Chondrocyte (in vitro differentiated cells): ENCODE results near the gene PTPRN2. TPM values are rescaled to one million over a fixed set of nuclear protein-coding genes. Genes with fewer than 3 reads are reported as not detected.
A peak's percentile ranks its signal among the peaks of the same experiment; 100 is the strongest.

Source experiments
- DNase-seq: peaks from one replicate; pipeline ENCODE4 v3.0.0; 2021; ENCODE audit warnings: mixed read lengths, low spot score
- H3K27ac Mint-ChIP-seq: one replicate; pipeline ENCODE4 v1.8.0; 2021; ENCODE audit warnings: mild to moderate bottlenecking, moderate library complexity, mixed read lengths; ENCODE audit not compliant: unreplicated experiment
- H3K27me3 Mint-ChIP-seq: 2 replicates; pipeline ENCODE4 v1.8.0; 2021; ENCODE audit warnings: low read depth, mixed read lengths
- H3K36me3 Mint-ChIP-seq: 2 replicates; pipeline ENCODE4 v1.8.0; 2021; ENCODE audit warnings: low read depth, mixed read lengths
- H3K4me1 Mint-ChIP-seq: 2 replicates; pipeline ENCODE4 v1.8.0; 2021; ENCODE audit warnings: low read depth, mild to moderate bottlenecking, mixed read lengths
- H3K4me3 Mint-ChIP-seq: one replicate; pipeline ENCODE4 v1.8.0; 2021; ENCODE audit warnings: mild to moderate bottlenecking, moderate library complexity, mixed read lengths; ENCODE audit not compliant: unreplicated experiment
- H3K9me3 Mint-ChIP-seq: 2 replicates; pipeline ENCODE4 v1.8.0; 2021; ENCODE audit warnings: low read depth, mixed read lengths
- CTCF ChIP-seq: fragments of 200-600 bp; sonication (generic); IDR thresholded peaks from 2 replicates; pipeline ENCODE4 v1.5.0; 2021; ENCODE audit warnings: antibody characterized with exemption, mild to moderate bottlenecking, moderate library complexity
- total RNA-seq: library from RNA; stranded (reverse); gene quantifications from 3 replicates; pipeline ENCODE4 v1.2.1, GENCODE V29; 2021

Gene PTPRN2
- total RNA-seq, 1 donor from 2014 or later, result 0.30 TPM

GRCh38 chr7:157861031-157861491, 726.6 kb downstream of the PTPRN2 start:
- Mint-ChIP-seq H3K9me3 (no peaks in the 10 kb centered on the region), H3K27ac (no peak overlapping the region)

GRCh38 chr7:157860406-157860805, 727.2 kb downstream of the PTPRN2 start:
- Mint-ChIP-seq H3K27ac (no peak overlapping the region), H3K4me1 (no peaks in the 10 kb centered on the region), H3K36me3 (no peaks in the 10 kb centered on the region), H3K9me3 (no peaks in the 10 kb centered on the region), H3K27me3 (no peaks in the 10 kb centered on the region), H3K4me3 (no peak overlapping the region)
- no peak for TF ChIP-seq CTCF
- no peak for DNase-seq

More at GRCh38 chr7:157861031-157861491, 726.6 kb downstream of the PTPRN2 start:
- Mint-ChIP-seq H3K4me1 (no peaks in the 10 kb centered on the region), H3K36me3 (no peaks in the 10 kb centered on the region), H3K27me3 (no peaks in the 10 kb centered on the region), H3K4me3 (no peak overlapping the region)
- no peak for TF ChIP-seq CTCF
- peak; percentile 69 for DNase-seq

DNA sequence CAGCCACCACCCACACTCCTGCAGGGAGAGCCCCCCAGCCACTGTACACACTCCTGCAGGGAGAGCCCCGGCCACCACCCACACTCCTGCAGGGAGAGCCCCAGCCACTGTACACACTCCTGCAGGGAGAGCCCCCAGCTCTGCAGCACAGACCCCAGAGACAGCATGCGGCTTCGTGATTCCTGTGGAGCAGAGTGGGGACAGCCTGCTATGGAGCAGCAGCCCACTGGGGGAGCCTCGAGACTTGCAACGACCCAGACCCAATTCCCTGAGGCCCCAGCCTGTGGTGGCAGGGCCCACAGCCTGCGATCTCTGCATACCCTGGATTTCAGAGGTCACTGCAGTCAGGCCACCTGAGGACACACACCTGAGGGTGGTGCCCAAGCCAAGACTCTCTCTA, 727.7 kb downstream of the PTPRN2 start:
- Mint-ChIP-seq H3K4me1 (no peaks in the 10 kb centered on the region), H3K4me3 (no peak overlapping the region), H3K9me3 (no peaks in the 10 kb centered on the region), H3K27ac (no peak overlapping the region), H3K36me3 (no peaks in the 10 kb centered on the region), H3K27me3 (no peaks in the 10 kb centered on the region)
- TF ChIP-seq CTCF, result no peak
- peak; percentile 59 for DNase-seq

GRCh38 chr7:157857578-157858075, 730.0 kb downstream of the PTPRN2 start:
- TF ChIP-seq CTCF, result no peak
- Mint-ChIP-seq H3K4me3 (no peak overlapping the region), H3K27ac (no peak overlapping the region), H3K4me1 (no peaks in the 10 kb centered on the region), H3K36me3 (no peaks in the 10 kb centered on the region), H3K27me3 (no peaks in the 10 kb centered on the region), H3K9me3 (no peaks in the 10 kb centered on the region)
- peak; percentile 76 for DNase-seq

- DNase-seq, result peak; percentile 82
- Mint-ChIP-seq H3K27ac (no peak overlapping the region), H3K4me1 (no peaks in the 10 kb centered on the region), H3K4me3 (no peak overlapping the region), H3K27me3 (no peaks in the 10 kb centered on the region), H3K36me3 (no peaks in the 10 kb centered on the region), H3K9me3 (no peaks in the 10 kb centered on the region)
- TF ChIP-seq CTCF, result no peak
These were observed 730.6 kb downstream of the PTPRN2 start for GRCh38 chr7:157856873-157857577.
